Measurements from ENCODE around the gene MS4A4A. TPM values are rescaled to one million over a fixed set of nuclear protein-coding genes. Genes with fewer than 3 reads are reported as not detected.

The MS4A4A gene
- not detected in 2 replicates for total RNA-seq

GRCh38 chr11:60280412-60280811, at the start of gene MS4A4A:
Gene MS4A4A (plus strand): TSS chr11:60280666. CDS start chr11:60280676, 10 bp downstream.

GRCh38 chr11:60242740-60243239, 37.7 kb upstream of the MS4A4A start, which contains the start of gene MS4A4E:
Gene MS4A4E (minus strand): TSS chr11:60243137. CDS start chr11:60230055, 13,082 bp downstream.

GRCh38 chr11:60326955-60327354, 46.5 kb downstream of the MS4A4A start, which contains the start of gene MS4A6E:
Gene MS4A6E (plus strand): TSS chr11:60327255. CDS start chr11:60334896, 7,641 bp downstream.

Other genes with a start within 250 kb of the MS4A4A start
- not detected in 2 replicates for gene OOSP2, start 240.3 kb upstream of the MS4A4A start, total RNA-seq
- not detected in 2 replicates for gene MS4A3, start 224.0 kb upstream of the MS4A4A start, total RNA-seq
- gene MS4A2, start 192.0 kb upstream of the MS4A4A start, total RNA-seq, result not detected in 2 replicates
- not detected in 2 replicates for gene MS4A6A, start 97.6 kb upstream of the MS4A4A start, total RNA-seq
- not detected in 2 replicates for gene MS4A4E, start 37.5 kb upstream of the MS4A4A start, total RNA-seq
- gene MS4A6E, start 46.6 kb downstream of the MS4A4A start, total RNA-seq, result not detected in 2 replicates
- gene MS4A7, start 97.9 kb downstream of the MS4A4A start, total RNA-seq, result not detected in 2 replicates
- not detected in 2 replicates for gene MS4A14, start 115.8 kb downstream of the MS4A4A start, total RNA-seq
- not detected in 2 replicates for gene MS4A5, start 148.9 kb downstream of the MS4A4A start, total RNA-seq
- gene MS4A1, start 175.2 kb downstream of the MS4A4A start, total RNA-seq, result not detected in 2 replicates
- not detected in 2 replicates for gene MS4A12, start 212.1 kb downstream of the MS4A4A start, total RNA-seq
- not detected in 2 replicates for gene MS4A13, start 234.7 kb downstream of the MS4A4A start, total RNA-seq

Data from uterine smooth muscle cell (primary cell).